NB4 (cell line): ENCODE results near the gene OTUD3.
A peak's percentile ranks its signal among the peaks of the same experiment; 100 is the strongest.
"Not testable (repeated sequence)": the region's sequence is repeated elsewhere in the genome, so short reads cannot be mapped to it uniquely, and the experiment has no call there.

ENCODE experiments used
- DNase-seq: peaks from one replicate; pipeline ENCODE4 v3.0.0; 2010; ENCODE audit warnings: low read depth
- H3K4me3 ChIP-seq: one replicate; pipeline ENCODE4 v1.5.1; 2011; ENCODE audit warnings: mild to moderate bottlenecking, low read depth, low read length, moderate library complexity
- CTCF ChIP-seq: IDR thresholded peaks from one replicate; pipeline ENCODE4 v1.5.1; 2012; ENCODE audit warnings: low read depth, low read length
- MYC ChIP-seq: IDR thresholded peaks from 2 replicates; pipeline ENCODE4 v1.6.1; 2011; ENCODE audit warnings: low read depth, low read length
- POLR2A ChIP-seq: IDR thresholded peaks from 2 replicates; pipeline ENCODE4 v1.6.1; 2011; ENCODE audit warnings: mild to moderate bottlenecking; ENCODE audit not compliant: insufficient read length; ENCODE audit errors: extremely low read depth
- TF ChIP-seq, protein P1 (sequence below): IDR thresholded peaks from 2 replicates; pipeline ENCODE4 v1.6.1; 2011; ENCODE audit warnings: low read depth, low read length

The OTUD3 gene

DNA sequence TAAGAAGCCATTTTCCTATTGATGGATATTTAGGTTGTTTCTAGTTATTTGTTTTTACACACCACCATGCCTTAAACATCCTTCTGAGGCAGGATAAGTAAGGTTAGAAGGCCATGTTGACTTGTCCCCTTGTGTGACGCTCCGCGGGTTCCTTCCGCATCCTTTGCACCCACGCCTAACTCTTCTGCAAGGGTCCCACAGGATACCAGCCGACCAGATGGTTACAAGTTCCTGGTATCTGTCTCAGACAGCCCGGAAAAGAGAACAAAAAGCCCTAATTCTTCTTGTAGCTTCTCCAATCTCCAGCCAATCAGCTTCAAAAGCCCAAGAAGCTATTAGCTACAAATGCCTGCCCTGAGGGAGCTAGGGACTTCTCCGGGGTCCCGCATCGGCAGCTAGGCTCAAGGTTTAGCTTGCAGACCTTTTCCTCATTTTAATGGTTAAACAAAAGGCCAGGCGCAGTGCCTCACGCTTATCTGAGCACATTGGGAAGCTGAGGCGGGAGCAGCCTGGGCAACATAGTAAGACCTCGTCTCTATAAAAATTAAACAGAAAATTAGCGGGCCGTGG, 4.9 kb upstream of the OTUD3 start:
- TF ChIP-seq POLR2A = no peak
- TF ChIP-seq, protein P1, sequence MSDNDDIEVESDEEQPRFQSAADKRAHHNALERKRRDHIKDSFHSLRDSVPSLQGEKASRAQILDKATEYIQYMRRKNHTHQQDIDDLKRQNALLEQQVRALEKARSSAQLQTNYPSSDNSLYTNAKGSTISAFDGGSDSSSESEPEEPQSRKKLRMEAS = no peak
- no peak for TF ChIP-seq CTCF
- TF ChIP-seq MYC = no peak
- no peak for DNase-seq
- no peak overlapping the region for H3K4me3 ChIP-seq

- no peak overlapping the region for H3K4me3 ChIP-seq
- peak; percentile 39 for DNase-seq
- TF ChIP-seq MYC (no peak), POLR2A (no peak), CTCF (no peak)
- TF ChIP-seq, protein P1 = no peak
Observed at GRCh38 chr1:19877821-19878636, 4.2 kb upstream of the OTUD3 start.

GRCh38 chr1:19878637-19878985, 3.6 kb upstream of the OTUD3 start:
- DNase-seq = no peak
- TF ChIP-seq MYC (no peak), POLR2A (no peak), CTCF (no peak)
- TF ChIP-seq, protein P1 = no peak
- H3K4me3 ChIP-seq = no peak overlapping the region

DNA sequence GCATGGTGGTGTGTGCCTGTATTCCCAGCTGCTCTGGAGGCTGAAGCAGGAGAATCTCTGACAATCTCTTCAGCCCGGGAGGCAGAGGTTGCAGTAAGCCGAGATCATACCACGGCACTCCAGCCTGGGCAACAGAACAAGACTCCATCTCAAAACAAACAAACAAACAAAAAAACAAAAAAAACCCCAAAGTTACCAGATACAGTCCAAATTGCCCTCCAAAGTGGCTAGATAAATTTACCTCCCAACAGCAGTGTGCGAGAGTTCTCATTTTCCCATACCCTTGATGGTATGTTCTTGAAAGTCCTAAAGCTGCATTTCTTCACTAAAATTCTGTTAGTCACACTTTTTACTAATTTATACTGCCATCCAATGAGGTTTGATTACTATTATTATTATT, 3.0 kb upstream of the OTUD3 start:
- H3K4me3 ChIP-seq = no peak overlapping the region
- DNase-seq = no peak
- no peak for TF ChIP-seq MYC
- TF ChIP-seq, protein P1 = no peak

GRCh38 chr1:19879661-19880060, 2.5 kb upstream of the OTUD3 start:
- TF ChIP-seq, protein P1 = no peak
- no peak for TF ChIP-seq CTCF
- no peak for TF ChIP-seq POLR2A
- no peak for TF ChIP-seq MYC
- no peak for DNase-seq
- H3K4me3 ChIP-seq = no peak overlapping the region

- H3K4me3 ChIP-seq, DNase-seq: not testable (repeated sequence)
Observed at GRCh38 chr1:19880841-19881240, 1.4 kb upstream of the OTUD3 start.

GRCh38 chr1:19884312-19884711, 2.1 kb downstream of the OTUD3 start:
- H3K4me3 ChIP-seq = no peak overlapping the region
- DNase-seq = no peak
- TF ChIP-seq POLR2A (no peak), CTCF (no peak), MYC (no peak)
- TF ChIP-seq, protein P1 = no peak
